Tibial nerve (tissue), 3 donors: ENCODE data around the gene SOX5.

Experiments
- EP300 ChIP-seq, 2 donors: sonication (generic); formaldehyde crosslinking; IDR thresholded peaks; one replicate each; pipeline ENCODE4 v1.6.1; 2017; ENCODE audit warnings: antibody characterized with exemption in 2 of 2, mild to moderate bottlenecking in 1 of 2
- POLR2A ChIP-seq, 2 donors: fragments of 450-650 bp; IDR thresholded peaks; one replicate each; pipeline ENCODE4 v1.6.1; 2017; ENCODE audit warnings: antibody characterized with exemption in 2 of 2, mild to moderate bottlenecking in 2 of 2, moderate library complexity in 2 of 2

DNA sequence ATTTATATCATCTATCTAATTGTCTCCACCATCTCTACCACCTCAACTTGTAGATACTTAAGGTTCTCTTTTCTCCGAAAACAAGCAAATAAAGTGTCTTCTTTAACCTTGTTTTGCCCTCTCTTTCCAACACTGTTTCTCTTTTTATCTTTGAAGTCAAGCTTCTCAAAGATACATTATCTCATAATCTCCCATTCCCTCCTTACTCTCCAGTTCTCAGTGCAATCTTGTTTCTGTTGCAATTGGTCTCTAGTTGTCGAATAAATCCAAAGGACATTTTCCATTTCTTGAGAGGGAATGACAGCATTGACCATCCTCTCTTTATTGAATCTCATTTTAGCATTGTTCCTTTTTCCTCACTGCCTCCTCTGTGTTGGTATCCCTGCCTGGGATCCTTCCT is 383.3 kb downstream of the SOX5 start:
- no peak for TF ChIP-seq POLR2A (IDR thresholded peaks at IDR 0.05)
- no peak for TF ChIP-seq EP300 (IDR thresholded peaks at IDR 0.05)
